Neural cell (in vitro differentiated cells): ENCODE results near the gene CADM1. TPM values are rescaled to one million over a fixed set of nuclear protein-coding genes. Genes with fewer than 3 reads are reported as not detected.

Source experiments
- H2AFZ ChIP-seq: fragments of 200-600, 300-800 bp; sonication (generic), shearing (Covaris generic); 2 replicates; pipeline ENCODE4 v1.6.0; 2014; ENCODE audit warnings: low read depth, mild to moderate bottlenecking, antibody characterized with exemption, low read length, moderate library complexity
- H3F3A ChIP-seq: fragments of 200-600 bp; shearing (Covaris generic); 2 replicates; pipeline ENCODE4 v1.6.1; 2016; ENCODE audit warnings: mild to moderate bottlenecking, moderate library complexity, mixed read lengths, antibody characterized with exemption, low read length; ENCODE audit not compliant: insufficient read depth, poor library complexity, severe bottlenecking
- H3K27ac ChIP-seq: fragments of 200-600, 300-800 bp; sonication (generic), shearing (Covaris generic); 2 replicates; pipeline ENCODE4 v1.5.1; 2014; ENCODE audit warnings: mild to moderate bottlenecking, low read length, moderate library complexity
- H3K27me3 ChIP-seq: fragments of 300-800, 200-600 bp; sonication (generic), shearing (Covaris generic); 2 replicates; pipeline ENCODE4 v1.6.0; 2014; ENCODE audit warnings: mild to moderate bottlenecking, low read depth, low read length, moderate library complexity; ENCODE audit not compliant: insufficient read depth
- H3K36me3 ChIP-seq: fragments of 300-800, 200-600 bp; sonication (generic), shearing (Covaris generic); 2 replicates; pipeline ENCODE4 v1.5.1; 2014; ENCODE audit warnings: mild to moderate bottlenecking, antibody characterized with exemption, low read length, moderate library complexity; ENCODE audit not compliant: insufficient read depth
- H3K4me2 ChIP-seq: fragments of 300-800, 200-600 bp; sonication (generic), shearing (Covaris generic); 2 replicates; pipeline ENCODE4 v1.6.0; 2014; ENCODE audit warnings: mild to moderate bottlenecking, low read length
- H3K4me3 ChIP-seq: fragments of 300-800, 200-600 bp; sonication (generic), shearing (Covaris generic); 2 replicates; pipeline ENCODE4 v1.5.1; 2014; ENCODE audit warnings: mild to moderate bottlenecking, low read length, moderate library complexity
- H3K79me2 ChIP-seq: fragments of 200-600 bp; shearing (Covaris generic); replicated peaks from 2 replicates; pipeline ENCODE4 v1.6.0; 2014; ENCODE audit warnings: mild to moderate bottlenecking, low read length, moderate library complexity; ENCODE audit not compliant: insufficient read depth
- H3K9ac ChIP-seq: fragments of 300-800, 200-600 bp; sonication (generic), shearing (Covaris generic); 2 replicates; pipeline ENCODE4 v1.6.1; 2016; ENCODE audit warnings: mild to moderate bottlenecking, low read length, mixed read lengths
- H3K9me2 ChIP-seq: fragments of 200-600 bp; shearing (Covaris generic); 2 replicates; pipeline ENCODE4 v1.6.1; 2016; ENCODE audit warnings: mild to moderate bottlenecking, low read length, mixed read lengths; ENCODE audit not compliant: insufficient read depth
- H3K9me3 ChIP-seq: fragments of 200-600, 300-800 bp; sonication (generic), shearing (Covaris generic); 2 replicates; pipeline ENCODE4 v1.6.1; 2016; ENCODE audit warnings: mild to moderate bottlenecking, mixed run types, low read length, moderate library complexity, mixed read lengths
- H4K20me1 ChIP-seq: fragments of 200-600 bp; shearing (Covaris generic); 2 replicates; pipeline ENCODE4 v1.6.1; 2016; ENCODE audit warnings: mild to moderate bottlenecking, mixed run types; ENCODE audit not compliant: insufficient read depth
- EP300 ChIP-seq: fragments of 450-650 bp; conservative IDR thresholded peaks from 2 replicates; pipeline ENCODE4 v1.6.1; 2014; ENCODE audit warnings: antibody characterized with exemption, mild to moderate bottlenecking, moderate library complexity; ENCODE audit not compliant: poor library complexity, severe bottlenecking
- EZH2 ChIP-seq: fragments of 200-600, 300-800 bp; shearing (Covaris generic), sonication (generic); IDR thresholded peaks from 2 replicates; pipeline ENCODE4 v1.6.1; 2014; ENCODE audit warnings: antibody characterized with exemption, low read length, borderline replicate concordance, mild to moderate bottlenecking; ENCODE audit not compliant: insufficient read depth, poor library complexity, severe bottlenecking
- MXI1 ChIP-seq: fragments of 450-650 bp; conservative IDR thresholded peaks from 2 replicates; pipeline ENCODE4 v1.6.1; 2014; ENCODE audit warnings: antibody characterized with exemption, mild to moderate bottlenecking; ENCODE audit not compliant: poor library complexity, severe bottlenecking
- POLR2AphosphoS5 ChIP-seq: IDR thresholded peaks from 2 replicates; pipeline ENCODE4 v1.6.1; 2012
- RAD21 ChIP-seq: fragments of 450-650 bp; conservative IDR thresholded peaks from 2 replicates; pipeline ENCODE4 v1.6.1; 2014; ENCODE audit warnings: antibody characterized with exemption, mild to moderate bottlenecking, moderate library complexity
- REST ChIP-seq: IDR thresholded peaks from 2 replicates; pipeline ENCODE4 v1.6.1; 2012; ENCODE audit warnings: borderline replicate concordance
- SMC3 ChIP-seq: fragments of 450-650 bp; conservative IDR thresholded peaks from 2 replicates; pipeline ENCODE4 v1.6.1; 2014; ENCODE audit warnings: antibody characterized with exemption, mild to moderate bottlenecking, moderate library complexity; ENCODE audit not compliant: poor library complexity
- TAF1 ChIP-seq: IDR thresholded peaks from 2 replicates; pipeline ENCODE4 v1.6.1; 2012; ENCODE audit warnings: low read depth
- polyA plus RNA-seq: library from polyadenylated mRNA; depleted of rRNA; stranded (reverse); fragments of >200 nt; gene quantifications from 2 replicates; pipeline ENCODE4 v1.2.3, GENCODE V29; 2014
- TF ChIP-seq, protein P1 (sequence below): fragments of 450-650 bp; IDR thresholded peaks from 2 replicates; pipeline ENCODE4 v1.5.1; 2014; ENCODE audit warnings: antibody characterized with exemption, mild to moderate bottlenecking, moderate library complexity; ENCODE audit not compliant: poor library complexity, severe bottlenecking

Gene CADM1
- polyA plus RNA-seq, 1 donor from 2014 or later = 92.1 TPM

- Histone ChIP-seq H4K20me1 (no peaks in the 10 kb centered on the region), H3K27me3 (peaks cover 3% of the 10 kb centered on the region), H3K79me2 (no peaks in the 10 kb centered on the region), H3K9me3 (no peaks in the 10 kb centered on the region), H3K9ac (no peak overlapping the region), H3K36me3 (no peaks in the 10 kb centered on the region), H3K4me2 (no peak overlapping the region), H3K9me2 (no peaks in the 10 kb centered on the region), H2AFZ (no peak overlapping the region), H3F3A (no peaks in the 10 kb centered on the region), H3K4me3 (no peak overlapping the region), H3K27ac (no peak overlapping the region)
- TF ChIP-seq MXI1 = no peak
- no peak for TF ChIP-seq EP300
- no peak for TF ChIP-seq REST
- TF ChIP-seq SMC3 = no peak
- TF ChIP-seq EZH2 = no peak
- TF ChIP-seq POLR2AphosphoS5 = no peak
- no peak for TF ChIP-seq TAF1
- TF ChIP-seq, protein P1, sequence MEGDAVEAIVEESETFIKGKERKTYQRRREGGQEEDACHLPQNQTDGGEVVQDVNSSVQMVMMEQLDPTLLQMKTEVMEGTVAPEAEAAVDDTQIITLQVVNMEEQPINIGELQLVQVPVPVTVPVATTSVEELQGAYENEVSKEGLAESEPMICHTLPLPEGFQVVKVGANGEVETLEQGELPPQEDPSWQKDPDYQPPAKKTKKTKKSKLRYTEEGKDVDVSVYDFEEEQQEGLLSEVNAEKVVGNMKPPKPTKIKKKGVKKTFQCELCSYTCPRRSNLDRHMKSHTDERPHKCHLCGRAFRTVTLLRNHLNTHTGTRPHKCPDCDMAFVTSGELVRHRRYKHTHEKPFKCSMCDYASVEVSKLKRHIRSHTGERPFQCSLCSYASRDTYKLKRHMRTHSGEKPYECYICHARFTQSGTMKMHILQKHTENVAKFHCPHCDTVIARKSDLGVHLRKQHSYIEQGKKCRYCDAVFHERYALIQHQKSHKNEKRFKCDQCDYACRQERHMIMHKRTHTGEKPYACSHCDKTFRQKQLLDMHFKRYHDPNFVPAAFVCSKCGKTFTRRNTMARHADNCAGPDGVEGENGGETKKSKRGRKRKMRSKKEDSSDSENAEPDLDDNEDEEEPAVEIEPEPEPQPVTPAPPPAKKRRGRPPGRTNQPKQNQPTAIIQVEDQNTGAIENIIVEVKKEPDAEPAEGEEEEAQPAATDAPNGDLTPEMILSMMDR = no peak
- TF ChIP-seq RAD21 = no peak
Measured at GRCh38 chr11:115530752-115531151, 26.5 kb upstream of the CADM1 start.

DNA sequence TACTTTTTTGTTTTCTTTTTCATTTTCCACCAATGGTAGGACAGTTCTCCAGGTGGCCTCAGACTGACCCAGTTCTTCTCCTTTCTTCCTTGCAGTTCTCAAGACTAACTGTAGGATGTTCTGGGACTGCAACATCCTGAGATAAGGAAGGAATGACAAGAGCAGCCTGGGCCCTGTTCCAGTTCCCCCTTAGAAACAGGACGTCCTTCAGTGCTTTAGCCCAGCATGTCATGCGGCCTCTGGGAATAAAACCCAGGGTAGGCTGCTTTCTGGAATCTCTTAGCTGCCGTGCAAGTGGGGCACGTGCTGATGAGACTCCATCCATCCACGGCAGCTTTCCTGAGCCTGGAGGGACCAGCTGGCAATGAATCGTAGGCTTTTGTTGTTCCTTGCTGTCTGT lies 24.0 kb upstream of the CADM1 start:
- no peaks in the 10 kb centered on the region for H3K36me3 ChIP-seq
- no peaks in the 10 kb centered on the region for H3K79me2 ChIP-seq
- H3K9me3 ChIP-seq = no peaks in the 10 kb centered on the region
- H3K27ac ChIP-seq = no peak overlapping the region
- no peaks in the 10 kb centered on the region for H3F3A ChIP-seq
- no peak overlapping the region for H3K4me3 ChIP-seq
- H3K27me3 ChIP-seq = no peaks in the 10 kb centered on the region
- H3K4me2 ChIP-seq = no peak overlapping the region
- H3K9ac ChIP-seq = no peak overlapping the region
- no peaks in the 10 kb centered on the region for H4K20me1 ChIP-seq
- H3K9me2 ChIP-seq = no peaks in the 10 kb centered on the region
- TF ChIP-seq EP300 = no peak
- no peak for TF ChIP-seq RAD21
- TF ChIP-seq, protein P1 = no peak
- H2AFZ ChIP-seq = no peak overlapping the region
